Left ventricle myocardium inferior (tissue), 1 donor: ENCODE measurements around the gene SLC2A3. TPM values are rescaled to one million over a fixed set of nuclear protein-coding genes. Genes with fewer than 3 reads are reported as not detected.
"Not testable (repeated sequence)": the region's sequence is repeated elsewhere in the genome, so short reads cannot be mapped to it uniquely, and the experiment has no call there.

ENCODE experiments used
- DNase-seq: peaks from one replicate; pipeline ENCODE4 v3.0.0-alpha.2; 2020
- H3K27ac ChIP-seq: fragments of 200-600 bp; replicated peaks from 2 replicates; pipeline ENCODE4 v1.8.0; 2021
- H3K27me3 ChIP-seq: fragments of 200-600 bp; 2 replicates; pipeline ENCODE4 v1.8.0; 2021; ENCODE audit warnings: low read depth
- H3K36me3 ChIP-seq: fragments of 200-600 bp; 2 replicates; pipeline ENCODE4 v1.8.0; 2021
- H3K4me1 ChIP-seq: fragments of 200-600 bp; 2 replicates; pipeline ENCODE4 v1.8.0; 2021
- H3K4me3 ChIP-seq: fragments of 200-600 bp; 2 replicates; pipeline ENCODE4 v1.8.0; 2021; ENCODE audit warnings: mild to moderate bottlenecking, moderate library complexity
- H3K9me3 ChIP-seq: fragments of 200-600 bp; replicated peaks from 2 replicates; pipeline ENCODE4 v1.8.0; 2021
- intact Hi-C: fragments of 100-400 bp; cut with micrococcal nuclease; formaldehyde crosslinking; loops from one replicate; pipeline ENCODE4 v1.11.0; 2022
- total RNA-seq: library from RNA; stranded (reverse); fragmentation: NEBNext Ultra II Directional; extraction: Animal tissue kit (Norgen Biotek cat#: 25700); gene quantifications from one replicate; pipeline ENCODE4 v1.2.1, GENCODE V29; 2021
- TF ChIP-seq, protein P1 (sequence below): fragments of 200-600 bp; IDR thresholded peaks from 2 replicates; pipeline ENCODE4 v1.8.0; 2021; ENCODE audit warnings: antibody characterized with exemption, mild to moderate bottlenecking, borderline replicate concordance
- donor health status: DM: no; HTN: yes; CAD: no; lungs with severe emphysema.

SLC2A3 gene
- total RNA-seq, 1 donor from 2014 or later = 13.7 TPM

GRCh38 chr12:7907009-7907408 lies 29.0 kb downstream of the SLC2A3 start:
- Histone ChIP-seq H3K27me3 (peaks cover 5% of the 10 kb centered on the region), H3K36me3 (no peaks in the 10 kb centered on the region), H3K4me1 (no peaks in the 10 kb centered on the region), H3K9me3 (no peaks in the 10 kb centered on the region), H3K4me3 (no peak overlapping the region), H3K27ac (no peak overlapping the region)
- intact Hi-C loops = no loop called here
- DNase-seq = no peak
- TF ChIP-seq, protein P1, sequence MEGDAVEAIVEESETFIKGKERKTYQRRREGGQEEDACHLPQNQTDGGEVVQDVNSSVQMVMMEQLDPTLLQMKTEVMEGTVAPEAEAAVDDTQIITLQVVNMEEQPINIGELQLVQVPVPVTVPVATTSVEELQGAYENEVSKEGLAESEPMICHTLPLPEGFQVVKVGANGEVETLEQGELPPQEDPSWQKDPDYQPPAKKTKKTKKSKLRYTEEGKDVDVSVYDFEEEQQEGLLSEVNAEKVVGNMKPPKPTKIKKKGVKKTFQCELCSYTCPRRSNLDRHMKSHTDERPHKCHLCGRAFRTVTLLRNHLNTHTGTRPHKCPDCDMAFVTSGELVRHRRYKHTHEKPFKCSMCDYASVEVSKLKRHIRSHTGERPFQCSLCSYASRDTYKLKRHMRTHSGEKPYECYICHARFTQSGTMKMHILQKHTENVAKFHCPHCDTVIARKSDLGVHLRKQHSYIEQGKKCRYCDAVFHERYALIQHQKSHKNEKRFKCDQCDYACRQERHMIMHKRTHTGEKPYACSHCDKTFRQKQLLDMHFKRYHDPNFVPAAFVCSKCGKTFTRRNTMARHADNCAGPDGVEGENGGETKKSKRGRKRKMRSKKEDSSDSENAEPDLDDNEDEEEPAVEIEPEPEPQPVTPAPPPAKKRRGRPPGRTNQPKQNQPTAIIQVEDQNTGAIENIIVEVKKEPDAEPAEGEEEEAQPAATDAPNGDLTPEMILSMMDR = peak; percentile 29

GRCh38 chr12:7906303-7906702 lies 29.7 kb downstream of the SLC2A3 start:
- H3K27ac ChIP-seq, intact Hi-C loops, DNase-seq, H3K9me3 ChIP-seq, H3K4me1 ChIP-seq, H3K4me3 ChIP-seq, H3K27me3 ChIP-seq, H3K36me3 ChIP-seq: not testable (repeated sequence)

GRCh38 chr12:7905600-7906125 lies 30.3 kb downstream of the SLC2A3 start:
- DNase-seq, H3K9me3 ChIP-seq, intact Hi-C loops, H3K4me1 ChIP-seq, H3K4me3 ChIP-seq, H3K27me3 ChIP-seq, H3K27ac ChIP-seq, H3K36me3 ChIP-seq: not testable (repeated sequence)

DNA sequence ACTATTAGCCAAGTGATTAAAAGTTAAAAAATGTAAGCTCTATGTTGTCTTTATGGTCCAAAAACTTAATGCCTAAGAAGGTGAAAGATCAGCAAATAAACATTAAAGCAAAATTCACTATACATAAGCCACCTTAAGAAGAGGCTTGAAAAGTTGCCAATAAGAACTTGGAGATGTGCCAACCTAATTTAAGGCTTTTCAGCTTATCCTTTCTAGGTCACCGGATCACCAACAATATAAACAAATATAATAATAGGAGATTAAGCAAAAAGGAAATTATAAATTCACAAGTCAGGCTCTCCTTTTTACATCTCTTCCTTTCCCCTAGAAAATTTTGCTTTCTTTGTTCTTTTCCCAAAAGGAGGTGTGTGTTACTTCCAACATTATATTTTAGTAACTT lies 30.9 kb downstream of the SLC2A3 start:
- DNase-seq = no peak
- no peaks in the 10 kb centered on the region for H3K36me3 ChIP-seq
- intact Hi-C loops = no loop called here
- H3K27me3 ChIP-seq = peaks cover 5% of the 10 kb centered on the region
- no peaks in the 10 kb centered on the region for H3K9me3 ChIP-seq
- no peaks in the 10 kb centered on the region for H3K4me1 ChIP-seq
- no peak overlapping the region for H3K4me3 ChIP-seq
- TF ChIP-seq, protein P1 = no peak
- no peak overlapping the region for H3K27ac ChIP-seq

- H3K27ac ChIP-seq, H3K36me3 ChIP-seq, intact Hi-C loops, H3K4me3 ChIP-seq, H3K27me3 ChIP-seq, H3K4me1 ChIP-seq, H3K9me3 ChIP-seq, DNase-seq: not testable (repeated sequence)
Observed at GRCh38 chr12:7902416-7902815, 33.6 kb downstream of the SLC2A3 start.

DNA sequence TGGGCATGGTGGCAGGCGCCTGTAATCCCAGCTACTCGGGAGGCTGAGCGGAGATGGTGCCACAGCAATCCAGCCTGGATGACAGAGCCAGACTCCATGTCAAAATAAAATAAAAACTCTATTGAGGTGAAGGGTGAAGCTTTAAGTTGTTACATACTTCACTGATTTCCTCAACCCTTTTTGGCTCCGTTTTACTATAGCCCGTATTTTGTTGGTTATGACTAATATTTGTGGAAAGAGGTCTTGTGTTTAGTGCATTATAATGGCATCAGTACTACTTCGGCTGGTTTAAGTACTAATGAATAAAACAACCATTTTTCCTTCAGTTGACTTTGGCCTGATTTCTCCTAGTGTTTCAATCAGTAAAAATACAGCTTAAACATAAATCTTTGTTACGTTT lies 36.2 kb downstream of the SLC2A3 start:
- Histone ChIP-seq H3K36me3 (no peaks in the 10 kb centered on the region), H3K27ac (no peak overlapping the region), H3K9me3 (no peaks in the 10 kb centered on the region), H3K4me3 (no peak overlapping the region), H3K4me1 (no peaks in the 10 kb centered on the region), H3K27me3 (no peaks in the 10 kb centered on the region)
- no peak for DNase-seq
- intact Hi-C loops = no loop called here
- TF ChIP-seq, protein P1 = no peak

GRCh38 chr12:7896726-7897125 lies 39.3 kb downstream of the SLC2A3 start:
- peaks cover 15% of the 10 kb centered on the region for H3K27me3 ChIP-seq
- H3K4me3 ChIP-seq, intact Hi-C loops, H3K36me3 ChIP-seq, H3K4me1 ChIP-seq, DNase-seq, H3K27ac ChIP-seq, H3K9me3 ChIP-seq: not testable (repeated sequence)
